CD1c-positive myeloid dendritic cell (primary cell): ENCODE data around the gene NDUFB11.
"Not testable (repeated sequence)": the region's sequence is repeated elsewhere in the genome, so short reads cannot be mapped to it uniquely, and the experiment has no call there.

Experiments
- DNase-seq: peaks from one replicate; pipeline ENCODE4 v3.0.0-alpha.2; 2016; ENCODE audit errors: extremely low spot score

The NDUFB11 gene

GRCh38 chrX:47146121-47146935, 1.8 kb upstream of the NDUFB11 start:
- no peak for DNase-seq

GRCh38 chrX:47145395-47146120, 1.1 kb upstream of the NDUFB11 start:
- DNase-seq, result no peak

- DNase-seq, result peak; percentile 35
These were observed 442 bp downstream of the NDUFB11 start for GRCh38 chrX:47143894-47144625.

- no peak for DNase-seq
These were observed 6.3 kb downstream of the NDUFB11 start for GRCh38 chrX:47138171-47138570.

GRCh38 chrX:47135650-47136049, 8.9 kb downstream of the NDUFB11 start:
- not testable (repeated sequence) for DNase-seq

- DNase-seq, result no peak
These were observed 11.0 kb downstream of the NDUFB11 start for GRCh38 chrX:47133493-47133892.

- no peak for DNase-seq
These were observed 14.6 kb downstream of the NDUFB11 start for GRCh38 chrX:47129899-47130358.

GRCh38 chrX:47129157-47129898, 15.2 kb downstream of the NDUFB11 start:
- DNase-seq, result peak; percentile 93

- DNase-seq, result not testable (repeated sequence)
These were observed 20.0 kb downstream of the NDUFB11 start for GRCh38 chrX:47124466-47124865.

GRCh38 chrX:47116551-47117110, 27.9 kb downstream of the NDUFB11 start:
- DNase-seq, result not testable (repeated sequence)

GRCh38 chrX:47112316-47112954, 32.1 kb downstream of the NDUFB11 start:
- DNase-seq, result no peak

- DNase-seq, result not testable (repeated sequence)
These were observed 33.4 kb downstream of the NDUFB11 start for GRCh38 chrX:47110936-47111615.

- DNase-seq, result no peak
These were observed 43.3 kb downstream of the NDUFB11 start for GRCh38 chrX:47101206-47101605.

GRCh38 chrX:47098338-47099094, 46.0 kb downstream of the NDUFB11 start:
- no peak for DNase-seq

GRCh38 chrX:47097018-47097417, 47.5 kb downstream of the NDUFB11 start:
- no peak for DNase-seq

GRCh38 chrX:47093860-47094259, 50.6 kb downstream of the NDUFB11 start:
- DNase-seq, result no peak

- peak; percentile 5 for DNase-seq
These were observed 51.3 kb downstream of the NDUFB11 start for GRCh38 chrX:47093248-47093647.
